PFSK-1 (cell line): ENCODE data around the gene NEMP1.

ENCODE experiments used
- FOXP2 ChIP-seq: optimal IDR thresholded peaks from 2 replicates; pipeline ENCODE3; 2011; ENCODE audit warnings: borderline replicate concordance, control low read depth, inconsistent platforms; ENCODE audit not compliant: insufficient read depth; ENCODE audit errors: extremely low read length, extremely low read depth
- POLR2AphosphoS5 ChIP-seq: IDR thresholded peaks from 2 replicates; pipeline ENCODE4 v1.6.1; 2012; ENCODE audit warnings: low read depth, mild to moderate bottlenecking, control low read depth, low read length, moderate library complexity
- REST ChIP-seq, 2 experiments: IDR thresholded peaks; 2 replicates each; pipeline versions ENCODE4 v1.6.1 to v1.8.0; 2011 to 2012; ENCODE audit warnings: low read depth in 2 of 2, low read length in 2 of 2, control low read depth in 1 of 2, inconsistent platforms in 1 of 2, mild to moderate bottlenecking in 1 of 2, moderate library complexity in 1 of 2; ENCODE audit not compliant: insufficient read depth in 1 of 2
- SIN3A ChIP-seq: IDR thresholded peaks from 2 replicates; pipeline ENCODE4 v1.6.1; 2012; ENCODE audit warnings: mild to moderate bottlenecking, low read length, moderate library complexity, borderline replicate concordance; ENCODE audit not compliant: insufficient read depth
- TAF1 ChIP-seq: IDR thresholded peaks from 2 replicates; pipeline ENCODE4 v1.6.1; 2012; ENCODE audit warnings: low read length, control low read depth, borderline replicate concordance; ENCODE audit not compliant: insufficient read depth

The NEMP1 gene

GRCh38 chr12:57016348-57016747 is 62.2 kb downstream of the NEMP1 start, which contains the start of gene TAC3:
TAC3 (minus strand) TSS chr12:57016529; CDS start chr12:57015797, 732 bp downstream.
- TF ChIP-seq FOXP2, result no peak
- TF ChIP-seq TAF1, result no peak
- TF ChIP-seq SIN3A, result no peak
- TF ChIP-seq REST (IDR thresholded peaks at IDR 0.05; ENCODE audit: insufficient read depth in 1 of 2, low read depth in 2 of 2, low read length in 2 of 2), result no peak

- TF ChIP-seq SIN3A, result no peak
- TF ChIP-seq REST (IDR thresholded peaks at IDR 0.05; ENCODE audit: insufficient read depth in 1 of 2, low read depth in 2 of 2, low read length in 2 of 2), result no peak
- TF ChIP-seq TAF1, result no peak
- no peak for TF ChIP-seq POLR2AphosphoS5
Measured at GRCh38 chr12:57012600-57013465, 65.8 kb downstream of the NEMP1 start.

- TF ChIP-seq SIN3A, result no peak
- TF ChIP-seq POLR2AphosphoS5, result no peak
- no peak for TF ChIP-seq REST (IDR thresholded peaks at IDR 0.05; ENCODE audit: insufficient read depth in 1 of 2, low read depth in 2 of 2, low read length in 2 of 2)
- TF ChIP-seq FOXP2, result no peak
- no peak for TF ChIP-seq TAF1
Measured at GRCh38 chr12:57011438-57012424, 66.9 kb downstream of the NEMP1 start.

GRCh38 chr12:57010627-57011247 is 67.9 kb downstream of the NEMP1 start:
- TF ChIP-seq TAF1, result no peak
- no peak for TF ChIP-seq SIN3A
- no peak for TF ChIP-seq REST (IDR thresholded peaks at IDR 0.05; ENCODE audit: insufficient read depth in 1 of 2, low read depth in 2 of 2, low read length in 2 of 2)
- no peak for TF ChIP-seq POLR2AphosphoS5
